Fibroblast of lung (primary cell): Measurements from ENCODE around the gene ZBTB4. TPM values are rescaled to one million over a fixed set of nuclear protein-coding genes. Genes with fewer than 3 reads are reported as not detected.

Source experiments
- DNase-seq, 2 donors: peaks; one replicate each; pipeline versions ENCODE4 v3.0.0 to v3.0.0-alpha.2; 2010; ENCODE audit warnings: low read depth in 2 of 2
- H2AFZ ChIP-seq: 2 replicates; pipeline ENCODE4 v1.5.1; 2012; ENCODE audit warnings: low read length, control low read depth, inconsistent platforms
- H3K27ac ChIP-seq: 2 replicates; pipeline ENCODE4 v1.5.1; 2011; ENCODE audit warnings: low read length, control low read depth; ENCODE audit not compliant: insufficient read depth
- H3K27me3 ChIP-seq: 2 replicates; pipeline ENCODE4 v1.5.1; 2011; ENCODE audit warnings: mild to moderate bottlenecking, low read length; ENCODE audit not compliant: control insufficient read depth, insufficient read depth
- H3K36me3 ChIP-seq: 2 replicates; pipeline ENCODE4 v1.5.1; 2011; ENCODE audit warnings: low read length; ENCODE audit not compliant: control insufficient read depth, insufficient read depth
- H3K4me1 ChIP-seq: 2 replicates; pipeline ENCODE4 v1.5.1; 2011; ENCODE audit warnings: low read length; ENCODE audit not compliant: control insufficient read depth, insufficient read depth; ENCODE audit errors: extremely low read depth
- H3K4me2 ChIP-seq: 2 replicates; pipeline ENCODE4 v1.5.1; 2011; ENCODE audit warnings: low read length, control low read depth; ENCODE audit not compliant: insufficient read depth; ENCODE audit errors: extremely low read depth
- H3K4me3 ChIP-seq, 4 experiments: fragments of 200-600 bp in 1 of 4; sonication (generic) in 1 of 4; replicated peaks in 1 of 4; 2 replicates each; pipeline ENCODE4 v1.5.1; 2011 to 2016; ENCODE audit warnings: low read length in 4 of 4, low read depth in 3 of 4, mild to moderate bottlenecking in 3 of 4, control low read depth in 2 of 4, inconsistent platforms in 1 of 4, mixed read lengths in 1 of 4; ENCODE audit not compliant: insufficient read depth in 1 of 4; ENCODE audit errors: control extremely low read depth in 1 of 4
- H3K79me2 ChIP-seq: 2 replicates; pipeline ENCODE4 v1.5.1; 2012; ENCODE audit warnings: mild to moderate bottlenecking, low read length, inconsistent platforms; ENCODE audit not compliant: control insufficient read depth, insufficient read depth
- H3K9ac ChIP-seq: 2 replicates; pipeline ENCODE4 v1.5.1; 2011; ENCODE audit warnings: mild to moderate bottlenecking, low read length, control low read depth; ENCODE audit not compliant: insufficient read depth
- H3K9me3 ChIP-seq: 2 replicates; pipeline ENCODE4 v1.5.1; 2012; ENCODE audit warnings: low read depth, low read length; ENCODE audit not compliant: control insufficient read depth, insufficient read depth
- H4K20me1 ChIP-seq: 2 replicates; pipeline ENCODE4 v1.5.1; 2011; ENCODE audit warnings: low read length; ENCODE audit not compliant: control insufficient read depth, insufficient read depth; ENCODE audit errors: extremely low read depth
- EZH2 ChIP-seq: IDR thresholded peaks from 2 replicates; pipeline ENCODE4 v1.5.1; 2012; ENCODE audit warnings: low read length, control low read depth, mild to moderate bottlenecking; ENCODE audit errors: missing control alignments
- polyA plus RNA-seq, 2 donors: library from polyadenylated mRNA; depleted of rRNA in 1 of 2; stranded (reverse) in 1 of 2; unstranded in 1 of 2; fragments of >200 nt; gene quantifications; 2 replicates each; pipeline ENCODE4 v1.2.1, GENCODE V29; 2011 to 2012; ENCODE audit warnings: missing spikeins in 1 of 2
- total RNA-seq: library from RNA; depleted of rRNA; stranded (reverse); fragments of >200 nt; gene quantifications from 2 replicates; pipeline ENCODE4 v1.2.1, GENCODE V29; 2014
- TF ChIP-seq, protein P1 (sequence below), 2 donors: IDR thresholded peaks in 1 of 2; conservative IDR thresholded peaks in 1 of 2; 1 replicate in 1 of 2; 2 replicates in 1 of 2; pipeline ENCODE4 v1.5.1; 2011 to 2012; ENCODE audit warnings: low read length in 2 of 2, control low read depth in 1 of 2, inconsistent platforms in 1 of 2, low read depth in 1 of 2, mild to moderate bottlenecking in 1 of 2

Gene ZBTB4
- total and polyA plus RNA-seq, 2 donors (not counting 1 experiment from before 2014, with no cell fraction given) = 21.3 to 29.9 TPM

DNA sequence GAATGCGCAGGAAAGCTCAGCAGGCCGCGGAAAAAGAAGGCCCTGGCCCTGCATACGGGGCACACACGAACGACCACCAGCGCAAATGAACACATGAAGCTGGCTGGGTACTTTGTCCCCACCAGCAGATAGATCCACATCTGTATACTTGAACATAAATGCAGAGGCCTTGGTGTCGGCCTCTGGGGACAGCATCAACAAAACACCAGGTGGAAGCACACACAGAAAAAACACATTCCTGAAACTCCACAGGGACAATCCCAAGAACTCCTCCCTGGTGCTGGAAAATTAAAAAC, 606 bp upstream of the ZBTB4 start:
- Histone ChIP-seq H3K36me3 (no peaks in the 10 kb centered on the region), H3K4me3 (peak overlapping the region; percentile 63 to 71 (median 70)), H3K4me2 (peak overlapping the region; percentile 93), H2AFZ (no peak overlapping the region), H3K27ac (peak overlapping the region; percentile 91), H3K9ac (peak overlapping the region; percentile 86), H3K79me2 (peaks cover 57% of the 10 kb centered on the region), H3K9me3 (no peaks in the 10 kb centered on the region), H3K4me1 (peaks cover 27% of the 10 kb centered on the region), H3K27me3 (no peaks in the 10 kb centered on the region), H4K20me1 (peaks cover 2% of the 10 kb centered on the region)
- no peak for DNase-seq
- TF ChIP-seq EZH2 = no peak
- TF ChIP-seq, protein P1, sequence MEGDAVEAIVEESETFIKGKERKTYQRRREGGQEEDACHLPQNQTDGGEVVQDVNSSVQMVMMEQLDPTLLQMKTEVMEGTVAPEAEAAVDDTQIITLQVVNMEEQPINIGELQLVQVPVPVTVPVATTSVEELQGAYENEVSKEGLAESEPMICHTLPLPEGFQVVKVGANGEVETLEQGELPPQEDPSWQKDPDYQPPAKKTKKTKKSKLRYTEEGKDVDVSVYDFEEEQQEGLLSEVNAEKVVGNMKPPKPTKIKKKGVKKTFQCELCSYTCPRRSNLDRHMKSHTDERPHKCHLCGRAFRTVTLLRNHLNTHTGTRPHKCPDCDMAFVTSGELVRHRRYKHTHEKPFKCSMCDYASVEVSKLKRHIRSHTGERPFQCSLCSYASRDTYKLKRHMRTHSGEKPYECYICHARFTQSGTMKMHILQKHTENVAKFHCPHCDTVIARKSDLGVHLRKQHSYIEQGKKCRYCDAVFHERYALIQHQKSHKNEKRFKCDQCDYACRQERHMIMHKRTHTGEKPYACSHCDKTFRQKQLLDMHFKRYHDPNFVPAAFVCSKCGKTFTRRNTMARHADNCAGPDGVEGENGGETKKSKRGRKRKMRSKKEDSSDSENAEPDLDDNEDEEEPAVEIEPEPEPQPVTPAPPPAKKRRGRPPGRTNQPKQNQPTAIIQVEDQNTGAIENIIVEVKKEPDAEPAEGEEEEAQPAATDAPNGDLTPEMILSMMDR (conservative IDR thresholded peaks at IDR 0.05 in 1 of 2, IDR thresholded peaks at IDR 0.05 in 1 of 2; ENCODE audit: low read depth in 1 of 2, low read length in 2 of 2) = no peak

DNA sequence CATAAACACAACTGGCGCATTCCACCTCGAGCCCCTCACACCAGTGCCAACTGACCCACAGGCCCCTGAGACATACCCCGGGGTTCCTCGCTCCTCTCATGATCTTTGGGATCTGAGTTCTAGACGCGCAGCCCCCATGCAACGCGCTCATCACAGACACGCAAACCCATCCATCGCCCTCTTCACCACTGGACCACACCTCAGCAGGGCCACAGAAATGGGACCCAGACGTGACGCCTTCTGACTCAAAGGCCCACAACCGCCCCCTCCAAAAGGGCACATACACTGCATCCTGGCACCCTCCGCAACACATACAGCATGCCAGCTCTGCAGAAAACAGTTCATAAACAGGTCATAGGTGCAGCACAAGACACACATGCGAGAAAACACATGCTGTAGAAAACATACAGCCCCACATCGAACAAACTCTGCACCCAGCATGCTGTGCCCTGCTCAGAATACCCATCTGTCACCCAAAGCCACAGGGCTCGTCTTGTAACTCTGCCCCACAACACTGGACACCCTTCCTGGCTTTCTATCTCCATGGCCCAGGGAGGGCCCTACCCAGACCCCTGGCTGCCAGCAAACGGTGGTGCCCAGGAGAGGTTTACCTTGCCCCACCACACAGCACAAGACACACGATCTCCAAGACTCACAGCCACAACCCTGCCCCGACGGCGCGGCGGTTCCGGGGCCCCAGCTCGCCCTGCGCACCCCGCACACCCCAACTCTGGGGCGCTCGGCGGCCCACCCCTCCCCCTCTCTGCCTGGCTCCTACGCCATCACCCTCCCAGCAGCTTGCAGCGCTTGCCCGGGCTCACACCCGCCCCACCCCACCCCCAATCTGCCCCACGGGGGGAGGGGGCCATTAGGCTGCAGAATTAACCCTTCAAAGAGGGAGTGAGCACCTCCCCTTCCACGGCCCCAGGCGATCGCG, 887 bp downstream of the ZBTB4 start:
- Histone ChIP-seq H3K4me2 (peak overlapping the region; percentile 90), H3K36me3 (peaks cover 2% of the 10 kb centered on the region), H2AFZ (no peak overlapping the region), H3K27ac (peak overlapping the region; percentile 91), H3K27me3 (no peaks in the 10 kb centered on the region), H3K4me3 (peak overlapping the region; percentile 63 to 91 (median 82)), H3K9ac (peak overlapping the region; percentile 96), H3K4me1 (peaks cover 27% of the 10 kb centered on the region), H3K9me3 (no peaks in the 10 kb centered on the region), H3K79me2 (peaks cover 69% of the 10 kb centered on the region), H4K20me1 (peaks cover 2% of the 10 kb centered on the region)
- no peak for TF ChIP-seq EZH2
- TF ChIP-seq, protein P1 (conservative IDR thresholded peaks at IDR 0.05 in 1 of 2, IDR thresholded peaks at IDR 0.05 in 1 of 2; ENCODE audit: low read depth in 1 of 2, low read length in 2 of 2) = no peak
- peak; percentile 27 to 49 for DNase-seq

DNA sequence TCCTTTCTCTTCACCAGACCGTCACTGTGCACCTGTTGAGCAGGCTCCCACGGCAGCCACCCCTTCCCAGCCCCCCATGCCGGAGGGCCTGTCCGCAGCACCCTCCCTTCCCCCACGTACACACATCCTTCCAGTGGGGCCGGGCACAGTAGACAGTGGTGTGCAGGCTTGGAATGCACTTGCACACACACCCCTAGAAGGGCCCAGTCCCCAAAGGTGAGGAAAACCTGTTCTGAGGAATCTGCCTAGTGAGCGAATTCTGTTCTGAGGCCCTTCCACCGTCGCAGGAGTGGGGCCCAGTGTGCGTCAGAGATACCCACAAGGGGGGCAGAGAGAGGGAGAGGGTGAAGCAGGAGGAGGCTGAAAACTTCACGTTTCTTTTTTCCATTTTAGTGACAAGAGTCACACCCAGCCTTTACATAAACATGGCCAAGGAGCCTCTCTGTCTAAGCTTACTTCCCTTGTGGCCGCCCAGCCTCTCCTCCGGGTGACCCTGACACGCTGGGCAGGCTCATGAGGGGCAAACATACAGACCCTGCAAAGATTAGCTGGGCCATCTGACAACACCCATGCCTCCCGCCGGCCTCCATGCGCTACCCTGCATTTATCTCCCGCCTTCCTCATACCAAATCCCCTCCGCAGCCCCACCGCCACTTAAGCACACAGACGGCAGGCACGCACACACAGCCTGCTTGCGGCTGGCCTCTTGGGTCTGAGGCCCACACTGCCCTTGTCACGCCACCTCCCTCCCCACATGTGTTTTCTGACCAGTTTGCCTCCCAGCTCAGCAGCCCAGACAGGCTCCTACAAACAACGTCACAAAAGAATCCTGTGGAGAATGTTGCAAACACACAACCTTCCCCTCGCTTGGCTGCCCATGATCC, 1.8 kb downstream of the ZBTB4 start:
- H2AFZ ChIP-seq = no peak overlapping the region
- H3K9ac ChIP-seq = peak overlapping the region; percentile 96
- H3K4me2 ChIP-seq = peak overlapping the region; percentile 90
- peaks cover 69% of the 10 kb centered on the region for H3K79me2 ChIP-seq
- H3K27ac ChIP-seq = peak overlapping the region; percentile 91
- peak overlapping the region; percentile 63 to 91 (median 82) for H3K4me3 ChIP-seq
- DNase-seq = peak; percentile 85 to 87
- peaks cover 24% of the 10 kb centered on the region for H3K4me1 ChIP-seq
- TF ChIP-seq EZH2 = no peak
- TF ChIP-seq, protein P1 (conservative IDR thresholded peaks at IDR 0.05 in 1 of 2, IDR thresholded peaks at IDR 0.05 in 1 of 2; ENCODE audit: low read depth in 1 of 2, low read length in 2 of 2) = no peak
- H3K9me3 ChIP-seq = no peaks in the 10 kb centered on the region
- H3K36me3 ChIP-seq = peaks cover 2% of the 10 kb centered on the region
- H4K20me1 ChIP-seq = peaks cover 2% of the 10 kb centered on the region
- no peaks in the 10 kb centered on the region for H3K27me3 ChIP-seq
